Colonic mucosa (tissue), 4 donors: ENCODE data around the gene ZNF827. TPM values are rescaled to one million over a fixed set of nuclear protein-coding genes. Genes with fewer than 3 reads are reported as not detected.

ENCODE experiments used
- DNase-seq: peaks from one replicate; pipeline ENCODE4 v3.0.0-alpha.2; 2020
- H3K27ac ChIP-seq: fragments of 200-600 bp; one replicate; pipeline ENCODE4 v1.8.0; 2021
- H3K27me3 ChIP-seq: fragments of 200-600 bp; one replicate; pipeline ENCODE4 v1.8.0; 2021
- H3K36me3 ChIP-seq: fragments of 200-600 bp; one replicate; pipeline ENCODE4 v1.8.0; 2021
- H3K4me1 ChIP-seq: fragments of 200-600 bp; one replicate; pipeline ENCODE4 v1.8.0; 2021; ENCODE audit warnings: mild to moderate bottlenecking
- H3K4me3 ChIP-seq: fragments of 200-600 bp; one replicate; pipeline ENCODE4 v1.8.0; 2021
- H3K9ac ChIP-seq, 2 donors: one replicate each; pipeline ENCODE4 v1.7.0; 2013; ENCODE audit warnings: control low read depth in 2 of 2, low read depth in 2 of 2, low read length in 2 of 2
- H3K9me3 ChIP-seq: fragments of 200-600 bp; one replicate; pipeline ENCODE4 v1.8.0; 2021
- CTCF ChIP-seq: fragments of 200-600 bp; IDR thresholded peaks from one replicate; pipeline ENCODE4 v1.8.0; 2022; ENCODE audit warnings: antibody characterized with exemption, mild to moderate bottlenecking
- intact Hi-C: fragments of 100-400 bp; cut with DNase I; formaldehyde crosslinking; loops from one replicate; pipeline ENCODE4 v1.14.1; 2022
- total RNA-seq, 2 donors: library from RNA; stranded (reverse); fragmentation: NEBNext Ultra II Directional in 1 of 2; extraction: Animal tissue kit (Norgen Biotek cat#: 25700) in 1 of 2; gene quantifications; one replicate each; pipeline ENCODE4 v1.2.1, GENCODE V29; 2021
- donor health status: healthy.
- donor health status: DM: no; HTN: no; CAD: no.
- donor health status: DM: no; HTN: no; CAD: no.

Gene ZNF827
- total RNA-seq, 2 donors from 2014 or later: 17.9 to 19.7 TPM

GRCh38 chr4:145784036-145784435, 154.6 kb downstream of the ZNF827 start:
- Histone ChIP-seq H3K9me3 (no peaks in the 10 kb centered on the region), H3K36me3 (no peaks in the 10 kb centered on the region), H3K27ac (no peak overlapping the region), H3K4me1 (no peaks in the 10 kb centered on the region), H3K4me3 (no peak overlapping the region), H3K9ac (no peak overlapping the region), H3K27me3 (no peaks in the 10 kb centered on the region)
- TF ChIP-seq CTCF: no peak
- intact Hi-C loops: no loop called here
- no peak for DNase-seq

DNA sequence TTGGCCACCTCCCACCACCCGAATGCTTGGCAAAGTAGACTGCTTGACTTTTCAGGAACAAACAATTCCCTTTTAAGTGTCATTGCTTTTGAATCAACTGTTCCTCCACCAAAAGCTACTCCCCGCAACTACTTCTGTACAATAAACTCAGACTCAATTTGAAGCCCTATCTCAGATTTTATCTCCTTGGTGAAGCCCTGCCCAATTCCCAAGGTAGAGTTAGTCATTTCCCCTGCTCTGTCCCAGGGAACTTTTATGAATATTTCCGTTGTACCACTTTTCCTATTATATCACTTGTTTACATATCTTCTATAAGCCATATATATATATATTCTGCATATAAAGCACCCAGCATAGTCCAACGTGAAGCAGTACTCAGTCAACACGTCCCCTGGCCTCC, 155.9 kb downstream of the ZNF827 start:
- Histone ChIP-seq H3K4me1 (no peaks in the 10 kb centered on the region), H3K9ac (no peak overlapping the region), H3K27me3 (no peaks in the 10 kb centered on the region), H3K36me3 (no peaks in the 10 kb centered on the region), H3K27ac (no peak overlapping the region), H3K4me3 (no peak overlapping the region), H3K9me3 (no peaks in the 10 kb centered on the region)
- no peak for DNase-seq
- no peak for TF ChIP-seq CTCF
- intact Hi-C loops: no loop called here

DNA sequence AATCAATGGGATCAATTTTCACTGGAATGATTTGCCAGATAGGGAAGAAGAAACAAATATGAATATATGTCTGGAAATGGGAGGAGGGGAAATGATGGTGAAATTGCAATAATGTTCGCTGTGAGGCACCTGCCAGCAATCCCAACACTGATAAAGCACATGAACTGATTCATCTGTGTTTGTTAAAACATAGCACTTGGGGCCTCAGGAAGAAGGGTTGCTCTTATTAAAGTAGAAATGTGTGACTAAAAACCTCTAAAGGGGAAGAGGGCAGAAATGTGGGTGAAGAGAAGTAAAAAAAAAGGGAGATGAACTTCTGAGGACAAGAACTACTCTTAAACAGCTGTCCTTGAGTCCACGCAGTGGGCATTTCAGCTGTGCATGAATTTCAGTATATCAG, 157.3 kb downstream of the ZNF827 start:
- H3K36me3 ChIP-seq: no peaks in the 10 kb centered on the region
- no peak for TF ChIP-seq CTCF
- intact Hi-C loops: no loop called here
- H3K9ac ChIP-seq: no peak overlapping the region
- no peaks in the 10 kb centered on the region for H3K9me3 ChIP-seq
- H3K27me3 ChIP-seq: no peaks in the 10 kb centered on the region
- no peak for DNase-seq
- H3K4me1 ChIP-seq: no peaks in the 10 kb centered on the region
- H3K4me3 ChIP-seq: no peak overlapping the region
- H3K27ac ChIP-seq: no peak overlapping the region

DNA sequence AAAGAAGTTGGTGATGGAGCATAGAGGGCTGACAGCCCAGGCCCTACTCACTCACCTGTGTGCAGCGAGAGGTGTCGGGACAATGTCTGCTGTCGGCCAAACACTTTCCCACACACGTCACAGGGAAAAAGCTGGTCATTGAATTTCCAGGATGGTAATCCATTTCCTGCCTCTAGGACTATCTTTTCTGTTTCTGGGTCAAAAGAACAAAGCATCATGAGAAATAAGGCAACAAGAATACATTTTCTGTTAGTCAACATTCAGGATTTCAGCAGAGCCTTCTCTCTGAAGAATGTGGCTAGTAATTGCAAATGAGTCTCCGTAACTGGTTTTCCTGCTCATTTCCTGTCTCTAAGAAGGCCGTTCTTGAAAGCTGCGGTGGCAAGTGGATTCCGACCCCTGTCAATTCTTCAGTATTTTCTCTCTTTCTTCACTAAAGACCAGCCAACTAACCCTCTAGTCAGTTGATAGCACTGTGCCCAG, 159.3 kb downstream of the ZNF827 start:
- TF ChIP-seq CTCF: no peak
- H3K4me1 ChIP-seq: no peaks in the 10 kb centered on the region
- H3K9ac ChIP-seq: no peak overlapping the region
- H3K9me3 ChIP-seq: no peaks in the 10 kb centered on the region
- no peak overlapping the region for H3K27ac ChIP-seq
- H3K36me3 ChIP-seq: no peaks in the 10 kb centered on the region
- H3K27me3 ChIP-seq: no peaks in the 10 kb centered on the region
- intact Hi-C loops: no loop called here
- no peak for DNase-seq
- no peak overlapping the region for H3K4me3 ChIP-seq

DNA sequence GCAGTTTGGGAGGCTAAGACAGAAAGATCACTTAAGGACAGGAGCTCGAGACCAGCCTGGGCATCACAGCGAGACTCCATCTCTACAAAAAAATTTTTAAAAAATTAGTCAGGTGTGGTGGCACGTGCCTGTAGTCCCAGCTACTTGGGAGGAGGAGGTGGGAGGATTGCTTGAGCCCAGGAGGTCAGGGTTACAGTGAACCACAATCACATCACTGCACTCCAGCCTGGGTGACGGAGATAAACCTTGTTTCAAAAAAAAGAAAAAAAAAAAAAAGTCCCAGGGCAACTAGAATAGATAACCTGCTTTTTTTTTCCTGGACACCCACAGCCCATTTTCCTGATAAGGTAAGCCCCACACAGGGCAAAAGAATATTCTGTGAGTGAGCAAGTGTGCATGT, 162.4 kb downstream of the ZNF827 start:
- H3K27ac ChIP-seq: no peak overlapping the region
- no peak overlapping the region for H3K9ac ChIP-seq
- H3K4me1 ChIP-seq: no peaks in the 10 kb centered on the region
- H3K36me3 ChIP-seq: no peaks in the 10 kb centered on the region
- no peak overlapping the region for H3K4me3 ChIP-seq
- no peaks in the 10 kb centered on the region for H3K9me3 ChIP-seq
- no peak for DNase-seq
- no peaks in the 10 kb centered on the region for H3K27me3 ChIP-seq
- TF ChIP-seq CTCF: no peak
- intact Hi-C loops: no loop called here

DNA sequence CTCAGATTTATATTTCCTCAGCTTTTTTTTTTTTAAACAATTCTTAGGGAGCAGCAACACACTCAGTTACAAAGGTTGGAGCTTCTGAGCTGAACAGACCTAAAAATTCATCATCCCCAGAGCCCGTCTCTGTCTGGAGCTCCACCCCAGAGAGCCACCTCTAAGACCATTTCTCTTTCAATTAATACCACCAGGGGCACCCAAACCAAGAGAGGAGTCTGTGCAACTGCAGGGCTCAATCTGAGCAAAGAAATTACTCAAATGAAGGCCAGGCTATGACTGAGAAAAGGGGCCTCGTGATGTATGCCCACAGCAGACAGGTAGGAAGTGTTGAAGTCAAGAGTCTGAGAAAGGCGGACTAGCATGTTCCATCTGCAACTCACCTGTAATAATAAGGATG, 163.2 kb downstream of the ZNF827 start:
- no peak for TF ChIP-seq CTCF
- H3K27me3 ChIP-seq: no peaks in the 10 kb centered on the region
- no peaks in the 10 kb centered on the region for H3K9me3 ChIP-seq
- no peaks in the 10 kb centered on the region for H3K4me1 ChIP-seq
- intact Hi-C loops: no loop called here
- H3K9ac ChIP-seq: no peak overlapping the region
- no peak overlapping the region for H3K4me3 ChIP-seq
- H3K27ac ChIP-seq: no peak overlapping the region
- no peak for DNase-seq
- H3K36me3 ChIP-seq: no peaks in the 10 kb centered on the region
